GM23248 (cell line): ENCODE data around the gene SGMS1. TPM values are rescaled to one million over a fixed set of nuclear protein-coding genes. Genes with fewer than 3 reads are reported as not detected.
A peak's percentile ranks its signal among the peaks of the same experiment; 100 is the strongest.
"Not testable (repeated sequence)": the region's sequence is repeated elsewhere in the genome, so short reads cannot be mapped to it uniquely, and the experiment has no call there.

Source experiments
- DNase-seq: peaks from one replicate; pipeline ENCODE4 v3.0.0-alpha.2; 2015
- H2AFZ ChIP-seq: fragments of 200-600 bp; sonication (generic); 2 replicates; pipeline ENCODE4 v1.6.1; 2016; ENCODE audit warnings: antibody characterized with exemption
- H3F3A ChIP-seq: fragments of 200-600 bp; sonication (generic); 2 replicates; pipeline ENCODE4 v1.6.1; 2016; ENCODE audit warnings: mild to moderate bottlenecking, antibody characterized with exemption, mixed run types; ENCODE audit not compliant: insufficient read depth
- H3K27ac ChIP-seq: fragments of 200-600 bp; sonication (generic); 2 replicates; pipeline ENCODE4 v1.5.1; 2016; ENCODE audit warnings: mild to moderate bottlenecking
- H3K27me3 ChIP-seq: fragments of 200-600 bp; sonication (generic); replicated peaks from 2 replicates; pipeline ENCODE4 v1.6.1; 2016; ENCODE audit warnings: mild to moderate bottlenecking; ENCODE audit not compliant: insufficient read depth
- H3K36me3 ChIP-seq: fragments of 200-600 bp; sonication (generic); 2 replicates; pipeline ENCODE4 v1.6.1; 2016; ENCODE audit warnings: low read depth, mild to moderate bottlenecking
- H3K4me1 ChIP-seq: fragments of 200-600 bp; sonication (generic); 2 replicates; pipeline ENCODE4 v1.6.1; 2016; ENCODE audit warnings: mild to moderate bottlenecking; ENCODE audit not compliant: insufficient read depth
- H3K4me2 ChIP-seq: fragments of 200-600 bp; sonication (generic); one replicate; pipeline ENCODE4 v1.6.1; 2016; ENCODE audit warnings: mild to moderate bottlenecking; ENCODE audit not compliant: unreplicated experiment
- H3K4me3 ChIP-seq: fragments of 200-600 bp; sonication (generic); 2 replicates; pipeline ENCODE4 v1.5.1; 2016; ENCODE audit warnings: mild to moderate bottlenecking
- H3K79me2 ChIP-seq: fragments of 200-600 bp; sonication (generic); 2 replicates; pipeline ENCODE4 v1.6.1; 2016; ENCODE audit warnings: mild to moderate bottlenecking; ENCODE audit not compliant: insufficient read depth
- H3K9ac ChIP-seq: fragments of 200-600 bp; sonication (generic); 2 replicates; pipeline ENCODE4 v1.6.1; 2016; ENCODE audit warnings: mild to moderate bottlenecking
- H3K9me2 ChIP-seq: fragments of 200-600 bp; sonication (generic); 2 replicates; pipeline ENCODE4 v1.6.1; 2016; ENCODE audit warnings: mixed run types, mild to moderate bottlenecking, moderate library complexity; ENCODE audit not compliant: insufficient read depth
- H3K9me3 ChIP-seq: fragments of 200-600 bp; sonication (generic); one replicate; pipeline ENCODE4 v1.6.1; 2017; ENCODE audit warnings: low read depth
- H4K20me1 ChIP-seq: fragments of 200-600 bp; sonication (generic); 2 replicates; pipeline ENCODE4 v1.6.0; 2016; ENCODE audit not compliant: insufficient read depth
- EZH2 ChIP-seq: fragments of 200-600 bp; sonication (generic); IDR thresholded peaks from 2 replicates; pipeline ENCODE4 v1.6.1; 2018; ENCODE audit warnings: antibody characterized with exemption, mild to moderate bottlenecking; ENCODE audit not compliant: insufficient read depth, poor library complexity, severe bottlenecking
- EZH2phosphoT487 ChIP-seq: fragments of 200-600 bp; sonication (generic); IDR thresholded peaks from 2 replicates; pipeline ENCODE4 v1.6.1; 2018; ENCODE audit warnings: antibody characterized with exemption, moderate library complexity, mild to moderate bottlenecking, low read depth; ENCODE audit not compliant: insufficient read depth
- WGBS, 2 experiments: methylation state at CpG; one replicate each; pipeline ENCODE4 v1.1.6; 2015 to 2017; ENCODE audit warnings: low lambda C conversion rate in 2 of 2, low coverage in 1 of 2; ENCODE audit errors: missing lambda C conversion rate in 2 of 2; 5-methylcytosine and 5-hydroxymethylcytosine counted together
- in situ Hi-C: fragments of 300-500 bp; cut with MboI; formaldehyde crosslinking; loops from 2 replicates; pipeline ENCODE4 v1.15.0; 2020
- polyA plus RNA-seq: library from polyadenylated mRNA; unstranded; fragments of >200 nt; fragmentation: Nextera tagmentation; extraction: Ambion mirVana; gene quantifications from 2 replicates; pipeline ENCODE4 v1.2.1, GENCODE V29; 2016
- small RNA-seq: library from RNA; depleted of rRNA; stranded (forward); fragments of <200 nt; gene quantifications from one replicate; pipeline ENCODE3, GENCODE V24; 2014; ENCODE audit warnings: low read depth, low replicate concordance
- total RNA-seq: library from RNA; depleted of rRNA; stranded (reverse); fragments of >200 nt; shearing (Covaris generic); gene quantifications from 2 replicates; pipeline ENCODE4 v1.2.3, GENCODE V29; 2014; rRNA removed

The SGMS1 gene
- total and polyA plus RNA-seq, 2 experiments from 2014 or later: 22.7 to 53.6 TPM

GRCh38 chr10:50272531-50272930 is 351.2 kb downstream of the SGMS1 start:
- no peaks in the 10 kb centered on the region for H3K9me3 ChIP-seq
- H3K27me3 ChIP-seq: peaks cover 11% of the 10 kb centered on the region
- H3K9me2 ChIP-seq: no peaks in the 10 kb centered on the region
- in situ Hi-C loops: no loop called here
- WGBS, 2 experiments: 84 to 90% methylated on average over 7 of the region's 7 CpGs
- DNase-seq: no peak
- no peak overlapping the region for H3K9ac ChIP-seq
- H2AFZ ChIP-seq: no peak overlapping the region
- no peak overlapping the region for H3K4me3 ChIP-seq
- H4K20me1 ChIP-seq: no peaks in the 10 kb centered on the region
- H3K27ac ChIP-seq: no peak overlapping the region
- no peaks in the 10 kb centered on the region for H3F3A ChIP-seq
- TF ChIP-seq EZH2 (no peak), EZH2phosphoT487 (no peak)
- no peaks in the 10 kb centered on the region for H3K79me2 ChIP-seq
- H3K4me1 ChIP-seq: no peaks in the 10 kb centered on the region
- H3K36me3 ChIP-seq: no peaks in the 10 kb centered on the region
- no peak overlapping the region for H3K4me2 ChIP-seq

GRCh38 chr10:50271564-50272250 is 352.0 kb downstream of the SGMS1 start:
- Histone ChIP-seq H4K20me1 (no peaks in the 10 kb centered on the region), H3K4me2 (no peak overlapping the region), H2AFZ (no peak overlapping the region), H3K36me3 (no peaks in the 10 kb centered on the region), H3F3A (no peaks in the 10 kb centered on the region), H3K9me2 (no peaks in the 10 kb centered on the region), H3K79me2 (no peaks in the 10 kb centered on the region), H3K4me3 (no peak overlapping the region), H3K27me3 (peaks cover 7% of the 10 kb centered on the region; the same call in 1 of the 2 replicates), H3K9me3 (no peaks in the 10 kb centered on the region), H3K4me1 (no peaks in the 10 kb centered on the region), H3K27ac (no peak overlapping the region), H3K9ac (no peak overlapping the region)
- in situ Hi-C loops: no loop called here
- no peak for TF ChIP-seq EZH2phosphoT487
- TF ChIP-seq EZH2: no peak
- DNase-seq: no peak
- 53 to 63% methylated on average over 3 of the region's 3 CpGs for WGBS, 2 experiments

- H3K9ac ChIP-seq, H3F3A ChIP-seq, H3K4me3 ChIP-seq, H3K27ac ChIP-seq, H3K9me3 ChIP-seq, in situ Hi-C loops, H3K4me2 ChIP-seq, H4K20me1 ChIP-seq, H3K9me2 ChIP-seq, DNase-seq, H3K79me2 ChIP-seq, H3K36me3 ChIP-seq, H3K4me1 ChIP-seq, H2AFZ ChIP-seq: not testable (repeated sequence)
- WGBS, 2 experiments: 73 to 78% methylated on average over 3 of the region's 3 CpGs
- peaks cover 13% of the 10 kb centered on the region for H3K27me3 ChIP-seq
Observed at GRCh38 chr10:50267877-50268276, 355.9 kb downstream of the SGMS1 start.

- H3K36me3 ChIP-seq, H2AFZ ChIP-seq, H3K9me3 ChIP-seq, in situ Hi-C loops, H3K9ac ChIP-seq, H3F3A ChIP-seq, H3K4me1 ChIP-seq, H3K79me2 ChIP-seq, H3K4me3 ChIP-seq, H4K20me1 ChIP-seq, DNase-seq, H3K27ac ChIP-seq, H3K9me2 ChIP-seq, H3K4me2 ChIP-seq: not testable (repeated sequence)
- peaks cover 20% of the 10 kb centered on the region for H3K27me3 ChIP-seq
- 68 to 71% methylated on average over 8 to 10 of the region's 10 CpGs for WGBS, 2 experiments
Observed at GRCh38 chr10:50262625-50263024, 361.1 kb downstream of the SGMS1 start.

- Histone ChIP-seq H3K9me3 (no peaks in the 10 kb centered on the region), H3K4me3 (no peak overlapping the region), H3K9ac (no peak overlapping the region), H3K27me3 (peaks cover 38% of the 10 kb centered on the region), H3K36me3 (no peaks in the 10 kb centered on the region), H3F3A (no peaks in the 10 kb centered on the region), H3K4me2 (no peak overlapping the region), H3K79me2 (no peaks in the 10 kb centered on the region), H3K4me1 (no peaks in the 10 kb centered on the region), H4K20me1 (no peaks in the 10 kb centered on the region), H2AFZ (no peak overlapping the region), H3K27ac (no peak overlapping the region), H3K9me2 (no peaks in the 10 kb centered on the region)
- WGBS, 2 experiments: 15 to 36% methylated on average over 2 of the region's 2 CpGs
- DNase-seq: peak; percentile 50
- in situ Hi-C loops: no loop called here
- TF ChIP-seq EZH2phosphoT487 (no peak), EZH2 (no peak)
Observed at GRCh38 chr10:50260791-50261281, 362.9 kb downstream of the SGMS1 start.

Small RNA genes lying within 50 kb of the gene (small RNA-seq; reads per million reads assigned to genes)
- gene RNU7-107P: not detected

Other genes starting within 250 kb of the SGMS1 start
- 3.7 and 7.8 TPM in 2 replicates for gene ASAH2B, start 116.0 kb upstream of the SGMS1 start, total RNA-seq
- 5.0 and 5.7 TPM in 2 replicates for gene ASAH2B, start 116.0 kb upstream of the SGMS1 start, polyA plus RNA-seq